Epithelial cell of proximal tubule (primary cell): Measurements from ENCODE around the gene ABAT. TPM values are rescaled to one million over a fixed set of nuclear protein-coding genes. Genes with fewer than 3 reads are reported as not detected.

Source experiments
- DNase-seq: peaks from one replicate; pipeline ENCODE4 v3.0.0-alpha.2; 2011; ENCODE audit warnings: low read depth
- H3K4me3 ChIP-seq: 2 replicates; pipeline ENCODE4 v1.5.1; 2011; ENCODE audit warnings: low read depth, mild to moderate bottlenecking, low read length
- CTCF ChIP-seq: conservative IDR thresholded peaks from 2 replicates; pipeline ENCODE4 v1.5.1; 2012; ENCODE audit warnings: low read depth, mild to moderate bottlenecking, low read length
- total RNA-seq: library from RNA; depleted of rRNA; stranded (reverse); fragments of >200 nt; gene quantifications from 2 replicates; pipeline ENCODE4 v1.2.3, GENCODE V29; 2015

ABAT gene
- total RNA-seq, 1 donor from 2014 or later, result 3.9 TPM

GRCh38 chr16:8722025-8722348, 47.6 kb downstream of the ABAT start:
- DNase-seq, result no peak
- no peak overlapping the region for H3K4me3 ChIP-seq
- TF ChIP-seq CTCF, result no peak

- no peak for DNase-seq
- no peak for TF ChIP-seq CTCF
Measured at GRCh38 chr16:8725513-8726178, 51.2 kb downstream of the ABAT start.

GRCh38 chr16:8727131-8727806, 52.9 kb downstream of the ABAT start:
- H3K4me3 ChIP-seq, result no peak overlapping the region
- DNase-seq, result no peak
- no peak for TF ChIP-seq CTCF

More at GRCh38 chr16:8725513-8726178, 51.2 kb downstream of the ABAT start:
- H3K4me3 ChIP-seq, result no peak overlapping the region

- no peak for DNase-seq
- no peak overlapping the region for H3K4me3 ChIP-seq
- TF ChIP-seq CTCF, result no peak
Measured at GRCh38 chr16:8727857-8728618, 53.6 kb downstream of the ABAT start.

- DNase-seq, result no peak
- H3K4me3 ChIP-seq, result no peak overlapping the region
- TF ChIP-seq CTCF, result no peak
Measured at GRCh38 chr16:8729779-8730334, 55.4 kb downstream of the ABAT start.

GRCh38 chr16:8730335-8730915, 56.0 kb downstream of the ABAT start:
- no peak for DNase-seq
- no peak for TF ChIP-seq CTCF
- no peak overlapping the region for H3K4me3 ChIP-seq
